GM18517 (cell line): ENCODE results near the gene MARCHF9.
"Not testable (repeated sequence)": the region's sequence is repeated elsewhere in the genome, so short reads cannot be mapped to it uniquely, and the experiment has no call there.

Experiments
- ATAC-seq: cut with Tn5 transposase; IDR thresholded peaks from one replicate; pipeline ENCODE4 v1.9.1; 2021; ENCODE audit warnings: mild to moderate bottlenecking, moderate library complexity; ENCODE audit not compliant: unreplicated experiment

The MARCHF9 gene

DNA sequence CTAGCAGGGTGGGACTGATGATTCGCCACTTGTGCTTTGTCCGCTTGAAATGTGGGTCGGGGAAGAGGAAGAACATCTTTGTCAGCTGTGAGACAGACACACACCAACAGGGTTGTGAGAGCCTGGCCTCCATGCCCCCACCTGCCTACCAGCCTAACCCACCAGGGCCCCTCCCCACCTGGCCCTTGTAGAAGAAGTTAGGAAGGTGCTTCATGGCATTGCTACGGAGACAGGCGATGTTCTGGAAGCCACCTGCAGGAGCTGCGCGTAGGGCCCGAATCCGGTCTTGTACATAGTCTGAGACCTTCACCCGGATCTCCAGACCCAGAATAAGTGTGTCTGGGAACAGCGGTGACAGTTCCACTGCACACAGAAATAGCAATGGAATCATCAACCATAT is 14.7 kb downstream of the MARCHF9 start:
- ATAC-seq: no peak

DNA sequence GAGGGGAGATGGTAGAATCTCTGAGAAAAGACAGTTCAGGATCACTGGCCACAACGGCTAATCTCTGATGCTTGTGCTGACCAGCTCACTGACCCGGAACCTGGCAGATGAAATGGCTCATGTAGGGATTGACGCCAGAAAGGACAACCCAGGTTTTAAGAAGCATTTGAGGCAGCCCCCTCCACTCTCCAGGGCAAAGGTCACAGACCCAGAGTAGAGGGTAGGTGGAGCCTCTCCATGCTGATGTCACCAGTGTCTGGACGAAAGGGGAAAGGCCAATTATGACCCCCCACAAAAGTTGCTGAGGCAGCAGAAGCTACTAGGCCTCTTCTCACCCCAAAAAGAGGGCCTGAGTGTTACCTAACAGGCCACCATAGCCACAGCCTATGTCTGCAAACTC is 15.8 kb downstream of the MARCHF9 start:
- no peak for ATAC-seq

DNA sequence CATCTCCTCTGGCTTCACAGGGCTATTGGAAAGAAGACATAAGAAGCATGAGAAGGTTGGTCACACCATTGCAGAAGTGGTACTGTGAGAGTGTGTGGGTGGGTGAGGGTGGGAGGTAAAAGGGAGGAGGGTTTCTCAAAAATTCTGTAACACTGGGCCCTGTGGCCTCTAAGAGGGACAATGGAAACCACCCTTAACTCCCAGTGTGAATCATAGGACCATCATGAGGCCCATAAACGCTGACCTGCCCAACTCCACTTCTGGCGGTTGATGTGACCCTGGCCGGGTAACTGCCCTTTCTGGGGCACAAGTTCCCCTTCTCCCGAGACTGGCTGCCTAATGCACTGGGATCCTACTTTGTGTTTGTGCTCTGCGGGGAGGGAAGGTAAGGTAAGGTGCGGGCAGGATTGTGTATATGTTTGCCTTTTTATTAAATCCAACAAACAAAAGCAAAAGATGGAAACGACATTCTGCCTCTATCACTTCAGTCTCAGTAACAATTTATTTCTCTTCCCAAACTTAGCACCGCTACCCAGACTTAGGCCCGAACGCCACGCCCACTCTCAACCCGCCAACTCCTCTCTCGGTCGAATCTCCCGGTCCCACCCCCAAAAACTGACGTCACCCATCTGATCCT is 16.5 kb downstream of the MARCHF9 start:
- peak; percentile 82 for ATAC-seq

DNA sequence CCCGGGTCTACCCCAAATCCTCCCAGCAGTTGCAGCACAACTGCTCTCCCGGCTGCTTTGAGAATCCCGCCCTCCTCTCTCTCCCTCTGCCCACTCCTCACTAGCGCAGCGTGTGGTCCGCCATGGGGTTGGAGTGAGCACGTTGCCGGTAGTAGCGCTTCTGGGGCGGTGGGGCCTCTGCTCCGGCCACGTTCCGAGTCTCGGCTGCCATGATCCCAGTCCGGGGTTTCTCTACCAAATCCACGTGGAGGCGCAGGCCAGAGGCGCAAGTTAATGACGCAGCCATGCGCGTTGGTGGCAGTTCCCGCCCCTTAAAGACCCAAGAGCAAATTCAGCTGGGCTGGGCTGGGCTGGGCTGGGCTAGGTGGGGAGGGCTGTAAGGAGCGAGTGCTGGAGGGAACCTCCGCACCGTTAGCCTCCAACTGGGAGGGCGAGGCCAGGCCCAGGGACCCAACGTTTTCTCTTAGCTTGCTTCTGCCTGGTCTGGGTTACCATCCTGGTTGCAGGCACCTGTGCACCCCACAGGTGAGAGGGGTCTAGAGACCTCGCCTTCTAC is 17.0 kb downstream of the MARCHF9 start, which contains the start of gene METTL1:
Gene METTL1, minus strand, starts transcription at position 233 of the 556 bp plus-strand sequence. Its CDS starts 22 bp downstream, at position 211.
- ATAC-seq: peak; percentile 70

DNA sequence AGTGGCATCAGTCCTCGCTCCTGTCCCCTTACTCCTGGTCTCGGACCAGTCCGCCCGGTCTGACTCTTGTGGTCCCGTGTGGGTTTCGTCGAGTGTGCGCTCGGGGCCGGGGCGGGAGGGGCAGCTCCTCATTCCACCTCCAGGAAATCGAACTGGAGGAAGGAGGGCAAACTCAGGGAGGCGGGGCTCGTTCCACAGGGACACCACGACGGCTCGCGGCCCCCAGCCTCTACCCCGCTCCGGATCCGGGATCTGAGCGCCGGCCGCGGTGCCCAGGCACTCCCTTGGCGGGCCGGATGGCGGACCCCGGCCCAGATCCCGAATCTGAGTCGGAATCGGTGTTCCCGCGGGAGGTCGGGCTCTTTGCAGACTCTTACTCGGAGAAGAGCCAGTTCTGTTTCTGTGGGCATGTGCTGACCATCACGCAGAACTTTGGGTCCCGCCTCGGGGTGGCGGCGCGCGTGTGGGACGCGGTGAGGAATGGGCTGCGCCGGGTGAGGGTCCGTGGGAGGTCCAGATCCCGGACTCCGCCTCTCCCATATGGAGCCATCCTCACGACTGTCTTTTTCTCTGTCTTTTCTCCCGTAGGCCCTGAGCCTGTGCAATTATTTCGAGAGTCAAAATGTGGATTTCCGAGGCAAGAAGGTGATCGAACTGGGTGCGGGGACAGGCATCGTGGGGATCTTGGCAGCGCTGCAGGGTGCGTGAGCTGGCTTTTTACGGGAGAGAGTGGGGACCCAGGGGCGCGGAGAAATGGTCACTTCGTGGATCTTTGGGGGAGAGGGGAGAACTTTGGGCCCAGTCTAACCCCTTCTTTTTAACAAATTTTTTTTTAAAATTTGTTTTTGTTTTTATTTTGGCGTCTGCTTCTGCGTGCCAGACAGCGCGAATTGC is 17.8 kb downstream of the MARCHF9 start, which contains the start of gene EEF1AKMT3:
Gene EEF1AKMT3, plus strand, starts transcription at position 186 of the 894 bp plus-strand sequence. Its CDS starts 111 bp downstream, at position 297.
- peak; percentile 3 for ATAC-seq

DNA sequence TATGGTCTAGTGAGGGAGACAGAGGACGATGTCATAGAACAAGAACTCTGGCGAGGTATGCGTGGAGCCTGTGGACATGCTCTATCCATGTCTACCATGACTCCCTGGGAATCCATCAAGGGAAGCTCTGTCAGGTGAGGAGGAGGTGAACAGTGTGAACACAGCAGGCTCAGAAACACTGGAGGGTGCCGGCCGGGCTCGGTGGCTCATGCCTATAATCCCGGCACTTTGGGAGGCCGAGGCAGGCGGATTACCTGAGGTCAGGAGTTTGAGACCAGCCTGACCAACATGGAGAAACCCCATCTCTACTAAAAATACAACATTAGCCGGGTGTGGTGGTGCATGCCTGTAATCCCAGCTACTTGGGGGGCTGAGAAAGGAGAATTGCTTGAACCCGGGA is 19.7 kb downstream of the MARCHF9 start:
- not testable (repeated sequence) for ATAC-seq

DNA sequence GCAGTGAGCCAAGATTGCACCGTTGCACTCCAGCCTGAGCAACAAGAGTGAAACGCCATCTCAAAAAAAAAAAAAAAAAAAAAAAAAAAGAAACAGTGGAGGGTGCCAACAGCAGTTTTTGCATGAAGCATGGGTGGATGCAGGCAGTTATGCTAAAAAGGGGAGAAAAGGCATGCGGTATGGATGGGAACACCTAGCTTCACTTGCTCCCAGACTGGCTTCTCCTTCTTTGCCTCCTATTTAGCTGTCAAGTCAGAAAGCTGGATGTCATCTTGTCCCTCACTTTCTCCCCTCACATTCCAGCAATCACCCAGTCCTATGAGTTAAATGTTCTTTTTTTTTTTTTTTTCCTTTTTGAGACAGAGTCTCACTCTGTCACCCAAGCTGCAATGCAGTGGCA is 20.1 kb downstream of the MARCHF9 start:
- ATAC-seq: no peak

DNA sequence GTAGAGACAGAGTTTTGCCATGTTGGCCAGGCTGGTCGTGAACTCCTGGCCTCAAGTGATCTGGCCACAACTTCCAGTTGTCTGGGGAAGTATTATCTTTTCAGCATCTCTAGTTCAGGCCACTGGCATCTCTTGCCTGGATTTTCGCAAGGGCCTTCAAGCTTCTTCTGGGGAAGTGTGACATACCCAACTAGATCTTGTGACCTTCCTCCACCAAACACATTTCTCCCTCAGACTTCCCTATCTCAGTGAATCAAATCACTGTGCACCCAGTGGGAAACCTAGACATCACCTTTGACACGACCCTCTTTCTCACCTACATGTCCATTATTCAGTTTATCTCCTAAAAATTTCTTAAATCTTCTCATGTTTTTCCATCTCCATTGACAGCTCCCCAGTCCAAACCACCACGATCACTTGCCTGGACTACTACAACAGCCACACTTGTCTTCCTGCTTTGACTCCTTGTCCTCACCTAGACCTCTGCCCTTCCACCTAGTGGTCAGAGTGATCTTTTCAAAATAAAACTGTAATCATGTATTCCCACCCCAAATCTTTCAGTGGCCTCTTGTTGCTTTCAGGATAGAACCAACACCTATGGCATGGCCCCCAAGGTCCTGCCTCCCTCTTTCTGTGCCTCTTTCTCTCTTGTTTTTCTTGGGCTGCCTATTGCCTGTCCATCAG is 20.8 kb downstream of the MARCHF9 start:
- no peak for ATAC-seq

DNA sequence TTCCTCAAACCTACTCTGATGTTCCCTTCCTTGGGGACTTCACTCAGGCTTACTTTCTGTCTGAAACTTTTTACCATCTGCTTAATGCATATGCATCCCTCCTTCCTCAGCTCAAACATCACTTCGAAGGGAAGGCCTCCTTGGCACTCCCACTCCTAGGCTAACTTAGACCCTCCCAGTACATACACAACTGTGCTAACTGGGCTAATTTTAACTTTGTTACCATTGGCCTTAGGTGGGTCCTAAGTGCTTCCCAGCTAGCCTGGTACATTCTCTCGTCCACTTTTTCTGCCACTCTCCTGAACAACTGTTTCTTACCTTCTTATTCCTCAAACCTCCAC is 21.3 kb downstream of the MARCHF9 start:
- no peak for ATAC-seq

DNA sequence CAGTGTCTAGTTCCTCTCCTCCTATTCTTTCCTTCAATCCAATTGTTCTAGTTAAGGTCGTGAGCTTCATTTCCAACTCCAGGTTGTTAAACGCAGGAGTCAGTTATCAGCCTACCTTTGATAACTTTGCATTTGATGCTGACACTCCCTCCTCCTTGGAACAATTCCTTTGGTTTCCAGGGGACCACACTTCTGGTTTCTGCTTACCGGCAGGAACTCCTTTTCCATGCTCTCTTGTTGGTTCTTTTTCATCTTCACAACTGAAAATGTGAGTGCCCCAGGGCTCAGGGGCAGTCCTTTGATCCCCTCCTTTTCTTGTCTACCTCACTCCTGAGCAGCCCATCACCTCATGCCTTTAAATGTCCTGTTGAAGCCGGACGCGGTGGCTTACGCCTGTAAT is 22.5 kb downstream of the MARCHF9 start:
- ATAC-seq: no peak

DNA sequence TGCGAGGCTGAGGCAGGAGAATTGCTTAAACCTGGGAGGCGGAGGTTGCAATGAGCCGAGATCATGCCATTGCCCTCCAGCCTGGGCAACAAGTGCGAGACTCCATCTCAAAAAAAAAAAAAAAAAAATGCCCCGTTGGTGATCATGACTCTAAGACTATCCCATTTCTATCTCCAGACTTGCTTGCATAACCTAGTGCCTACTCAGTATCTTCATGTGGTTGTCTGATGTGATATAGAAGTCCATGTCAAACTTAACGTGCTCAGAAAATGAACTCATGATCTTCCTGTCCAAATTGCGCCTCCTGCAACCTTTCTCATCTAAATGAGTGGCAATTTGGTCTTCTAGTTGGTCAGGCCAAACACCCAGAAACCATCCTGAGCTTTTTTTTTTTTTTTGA is 23.0 kb downstream of the MARCHF9 start:
- ATAC-seq: no peak

DNA sequence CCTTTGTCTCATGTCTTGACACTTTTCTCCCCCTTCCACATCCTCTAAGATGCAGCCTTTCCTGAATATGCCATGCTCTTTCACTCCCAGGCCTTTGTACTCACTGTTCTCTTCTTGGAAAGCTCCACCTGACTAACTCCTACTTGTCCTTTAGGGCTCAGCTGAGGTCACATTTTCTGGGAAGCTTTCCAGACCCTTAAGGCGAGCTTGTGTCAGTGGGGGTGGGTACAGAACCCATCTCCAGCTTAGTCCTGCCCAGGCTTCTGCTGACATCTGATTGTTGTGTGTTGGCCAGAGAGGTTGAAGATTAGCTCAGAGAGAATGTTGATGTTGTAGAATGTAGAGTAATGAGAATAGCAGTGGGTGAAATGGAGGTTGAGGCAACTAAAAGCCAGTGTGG is 24.8 kb downstream of the MARCHF9 start:
- no peak for ATAC-seq

DNA sequence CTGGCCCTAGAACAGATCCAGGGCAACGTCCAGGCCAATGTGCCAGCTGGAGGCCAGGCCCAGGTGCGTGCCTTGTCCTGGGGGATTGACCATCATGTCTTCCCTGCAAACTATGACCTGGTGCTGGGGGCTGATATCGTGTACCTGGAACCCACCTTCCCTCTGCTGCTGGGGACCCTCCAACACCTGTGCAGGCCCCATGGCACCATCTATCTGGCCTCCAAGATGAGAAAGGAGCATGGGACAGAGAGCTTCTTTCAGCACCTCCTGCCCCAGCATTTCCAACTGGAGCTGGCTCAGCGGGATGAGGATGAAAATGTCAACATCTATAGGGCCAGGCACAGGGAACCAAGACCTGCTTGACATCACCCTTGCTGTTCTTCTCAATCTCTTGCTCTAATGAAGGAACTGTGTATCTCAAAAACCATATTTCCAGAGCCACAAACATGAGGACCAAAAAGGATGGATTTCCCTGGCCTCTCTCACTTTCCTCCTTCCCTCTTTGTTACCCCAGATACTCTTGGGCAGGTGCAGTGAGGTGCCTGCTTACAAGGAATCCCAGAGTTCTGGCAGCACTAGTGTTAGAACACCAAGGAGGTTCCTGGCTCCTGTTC is 25.5 kb downstream of the MARCHF9 start:
- ATAC-seq: no peak

DNA sequence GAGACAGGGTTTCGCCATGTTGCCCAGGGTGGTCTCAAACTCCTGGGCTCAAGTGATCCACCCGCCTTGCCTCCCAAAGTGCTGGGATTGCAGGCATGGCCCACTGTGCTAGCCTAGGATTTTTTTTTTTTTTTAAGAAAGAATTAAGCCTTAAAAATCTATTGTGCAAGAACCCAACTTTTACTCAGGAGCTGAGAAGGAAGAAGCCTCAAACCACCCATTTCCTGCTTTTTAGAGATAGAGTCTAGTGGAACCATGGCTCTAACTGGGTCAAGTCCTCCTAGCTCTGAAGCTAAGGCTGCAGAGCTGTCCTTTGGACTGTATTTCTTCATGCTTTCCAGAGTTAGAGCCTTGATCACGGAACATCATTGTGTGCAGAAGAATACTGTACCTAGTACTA is 26.3 kb downstream of the MARCHF9 start:
- no peak for ATAC-seq

DNA sequence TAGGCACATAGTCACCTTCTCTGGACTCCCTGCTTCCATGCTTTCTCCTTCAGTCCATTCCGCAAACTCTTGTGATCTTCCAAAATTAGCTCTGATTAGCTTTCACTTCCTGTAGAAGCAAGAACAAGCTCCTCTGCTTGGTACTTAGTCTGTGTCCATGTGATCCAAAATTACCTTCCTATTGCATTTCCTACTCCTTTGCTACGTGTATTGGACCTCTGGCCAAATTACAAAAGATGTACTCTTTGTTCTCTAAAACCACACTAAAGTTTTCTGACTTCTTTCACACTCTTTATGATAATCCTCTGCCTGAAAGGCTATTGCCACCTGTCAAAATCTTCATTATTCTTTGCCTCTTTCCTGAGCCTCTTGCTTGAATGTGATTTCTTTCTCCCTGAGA is 26.9 kb downstream of the MARCHF9 start:
- ATAC-seq: no peak

DNA sequence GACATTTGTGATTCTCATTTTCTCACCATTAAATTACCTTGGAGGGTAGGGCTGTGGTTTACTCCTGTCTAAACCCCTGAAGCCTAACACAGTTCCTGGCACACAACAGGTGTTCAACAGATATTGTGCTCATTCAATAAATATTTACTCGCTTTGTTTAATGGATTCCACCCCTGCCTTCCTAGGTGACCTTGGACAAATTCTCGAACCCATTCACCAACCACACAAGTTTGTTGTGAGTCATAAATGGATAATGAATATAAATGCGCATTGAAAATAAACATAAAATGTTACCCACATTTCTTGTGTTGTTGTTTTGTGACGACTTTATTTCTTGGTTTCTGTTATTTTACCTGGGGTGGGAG is 27.3 kb downstream of the MARCHF9 start:
- ATAC-seq: no peak

DNA sequence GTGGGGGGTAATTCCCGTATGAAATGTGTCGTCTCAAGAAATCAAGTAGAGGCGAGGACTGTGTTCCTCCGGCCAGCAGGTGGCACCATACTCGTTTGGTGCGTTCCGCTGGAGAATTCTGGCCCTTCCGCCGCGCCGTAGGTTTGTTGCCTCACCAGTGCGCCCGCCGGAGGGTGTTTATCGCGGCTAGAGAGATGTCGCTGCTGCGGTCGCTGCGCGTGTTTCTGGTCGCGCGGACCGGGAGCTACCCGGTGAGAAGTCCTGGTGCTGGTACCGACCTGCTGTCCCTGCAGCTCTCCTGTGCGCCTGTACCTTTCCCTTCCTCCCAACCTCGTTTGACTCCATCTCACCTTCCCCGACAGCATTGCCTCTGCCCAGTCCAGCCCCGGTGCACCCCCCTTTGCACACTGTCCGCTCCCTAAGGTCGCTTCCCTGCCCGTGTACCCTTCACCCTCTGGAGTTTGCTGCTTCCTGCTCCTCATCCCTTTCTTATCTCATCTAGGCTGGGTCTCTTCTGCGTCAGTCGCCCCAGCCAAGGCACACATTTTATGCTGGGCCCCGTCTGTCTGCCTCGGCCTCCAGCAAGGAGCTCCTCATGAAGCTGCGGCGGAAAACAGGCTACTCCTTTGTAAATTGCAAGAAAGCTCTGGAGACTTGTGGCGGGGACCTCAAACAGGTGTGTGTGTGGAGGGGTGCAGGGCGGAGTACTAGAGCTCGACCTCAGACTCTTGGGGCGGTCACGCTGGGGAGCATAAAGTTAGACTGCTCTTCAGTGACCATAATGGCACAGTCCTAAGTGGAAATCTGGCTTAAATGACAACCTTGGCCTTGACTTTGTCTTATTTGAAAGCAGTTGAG is 27.9 kb downstream of the MARCHF9 start, which contains the start of gene TSFM:
Gene TSFM, plus strand, starts transcription at position 180 of the 858 bp plus-strand sequence. Its CDS starts 15 bp downstream, at position 195.
- ATAC-seq: peak; percentile 89

DNA sequence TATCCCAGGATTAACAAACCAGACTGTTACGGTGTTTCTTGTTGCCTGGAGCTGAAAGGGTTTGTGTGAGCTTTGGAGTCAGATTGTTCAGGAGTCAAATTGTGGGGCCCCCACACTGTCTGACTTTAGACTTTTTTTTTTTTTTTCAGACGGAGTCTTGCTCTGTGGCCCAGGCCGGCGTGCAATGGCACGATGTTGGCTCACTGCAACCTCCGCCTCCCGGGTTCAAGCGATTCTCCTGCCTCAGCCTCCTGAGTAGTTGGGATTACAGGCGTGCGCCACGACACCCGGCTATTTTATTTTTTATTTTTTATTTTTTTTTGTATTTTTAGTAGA is 28.5 kb downstream of the MARCHF9 start:
- no peak for ATAC-seq

DNA sequence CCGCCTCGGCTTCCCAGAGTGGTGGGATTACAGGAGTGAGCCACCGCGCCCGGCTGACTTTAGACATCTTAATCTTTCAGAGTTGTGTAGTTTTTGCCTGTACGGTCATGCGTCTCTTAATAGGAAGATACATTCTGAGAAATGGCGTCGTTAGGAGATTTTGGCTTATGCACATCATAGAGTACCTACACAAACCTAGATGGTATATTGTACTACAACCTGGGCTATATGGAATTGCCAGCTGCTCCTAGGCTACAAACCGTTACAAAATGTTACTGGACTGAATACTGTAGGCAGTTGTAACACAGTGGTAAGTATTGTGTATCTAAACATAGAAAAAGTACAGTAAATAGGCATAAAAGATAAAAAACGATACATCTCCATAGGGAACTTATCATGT is 29.0 kb downstream of the MARCHF9 start:
- ATAC-seq: no peak

DNA sequence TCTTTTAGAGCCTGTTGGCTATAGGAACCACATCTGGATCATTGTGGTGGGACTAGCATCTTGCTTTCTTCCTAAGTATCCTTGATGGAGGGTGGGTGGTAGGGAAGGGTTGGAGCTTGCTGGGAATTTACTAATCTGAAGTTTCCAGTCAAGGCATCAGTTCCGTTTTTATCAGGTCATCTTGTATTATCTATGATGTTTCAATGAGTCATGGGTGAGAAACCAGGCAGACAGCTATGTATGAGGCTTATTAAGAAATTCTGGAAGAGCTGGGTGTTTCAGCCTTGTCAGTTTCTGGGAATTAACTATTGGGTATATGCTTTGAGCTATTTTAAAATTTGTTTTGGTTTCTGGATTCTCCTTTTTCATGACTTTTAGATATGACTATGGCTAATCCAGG is 39.0 kb downstream of the MARCHF9 start:
- no peak for ATAC-seq
